ENCODE data around the gene RARB.

RARB gene

DNA sequence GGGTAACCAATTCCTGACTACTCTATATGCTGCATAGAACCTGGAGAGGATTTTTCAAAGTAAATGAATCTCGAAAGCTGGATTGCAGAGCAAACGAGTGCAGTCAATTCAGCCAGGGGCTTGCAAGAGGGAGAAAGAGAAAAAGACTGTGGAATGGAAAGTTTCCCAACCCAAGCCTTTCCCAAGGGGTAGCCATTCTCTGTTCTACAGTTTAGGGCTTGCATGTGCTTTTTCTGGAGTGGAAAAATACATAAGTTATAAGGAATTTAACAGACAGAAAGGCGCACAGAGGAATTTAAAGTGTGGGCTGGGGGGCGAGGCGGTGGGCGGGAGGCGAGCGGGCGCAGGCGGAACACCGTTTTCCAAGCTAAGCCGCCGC lies 511 bp upstream of the RARB start:
- Histone ChIP-seq H3K4me3 (ENCODE audit: insufficient read length, low read depth) (peak overlapping the region; percentile 22), H3K9me3 (ENCODE audit: insufficient read depth, low read length) (no peaks in the 10 kb centered on the region), H3K27me3 (ENCODE audit: insufficient read depth, insufficient read length) (no peaks in the 10 kb centered on the region), H3K9ac (ENCODE audit: insufficient read length, low read depth) (peak overlapping the region; percentile 39), H3K36me3 (ENCODE audit: insufficient read depth, insufficient read length, low read length) (no peaks in the 10 kb centered on the region), H3K4me1 (ENCODE audit: insufficient read depth, insufficient read length) (no peaks in the 10 kb centered on the region)
- no peak for DNase-seq (ENCODE audit: low read depth, low spot score)
- TF ChIP-seq YY1 (IDR thresholded peaks at IDR 0.05; ENCODE audit: insufficient read depth, insufficient read length) (no peak), ZNF274 (IDR thresholded peaks at IDR 0.05; ENCODE audit: low read depth, low read length) (no peak), SUZ12 (IDR thresholded peaks at IDR 0.05; ENCODE audit: extremely low read depth, insufficient read depth, insufficient read length) (no peak)

GRCh38 chr3:25428789-25429335 lies 799 bp downstream of the RARB start:
- no peak for DNase-seq (ENCODE audit: low read depth, low spot score)
- Histone ChIP-seq H3K9ac (ENCODE audit: insufficient read length, low read depth) (no peak overlapping the region), H3K4me3 (ENCODE audit: insufficient read length, low read depth) (peak overlapping the region; percentile 22), H3K36me3 (ENCODE audit: insufficient read depth, insufficient read length, low read length) (no peaks in the 10 kb centered on the region), H3K27me3 (ENCODE audit: insufficient read depth, insufficient read length) (no peaks in the 10 kb centered on the region), H3K9me3 (ENCODE audit: insufficient read depth, low read length) (no peaks in the 10 kb centered on the region), H3K4me1 (ENCODE audit: insufficient read depth, insufficient read length) (no peaks in the 10 kb centered on the region)
- no peak for TF ChIP-seq ZNF274 (IDR thresholded peaks at IDR 0.05; ENCODE audit: low read depth, low read length)
- no peak for TF ChIP-seq SUZ12 (IDR thresholded peaks at IDR 0.05; ENCODE audit: extremely low read depth, insufficient read depth, insufficient read length)
- no peak for TF ChIP-seq YY1 (IDR thresholded peaks at IDR 0.05; ENCODE audit: insufficient read depth, insufficient read length)

DNA sequence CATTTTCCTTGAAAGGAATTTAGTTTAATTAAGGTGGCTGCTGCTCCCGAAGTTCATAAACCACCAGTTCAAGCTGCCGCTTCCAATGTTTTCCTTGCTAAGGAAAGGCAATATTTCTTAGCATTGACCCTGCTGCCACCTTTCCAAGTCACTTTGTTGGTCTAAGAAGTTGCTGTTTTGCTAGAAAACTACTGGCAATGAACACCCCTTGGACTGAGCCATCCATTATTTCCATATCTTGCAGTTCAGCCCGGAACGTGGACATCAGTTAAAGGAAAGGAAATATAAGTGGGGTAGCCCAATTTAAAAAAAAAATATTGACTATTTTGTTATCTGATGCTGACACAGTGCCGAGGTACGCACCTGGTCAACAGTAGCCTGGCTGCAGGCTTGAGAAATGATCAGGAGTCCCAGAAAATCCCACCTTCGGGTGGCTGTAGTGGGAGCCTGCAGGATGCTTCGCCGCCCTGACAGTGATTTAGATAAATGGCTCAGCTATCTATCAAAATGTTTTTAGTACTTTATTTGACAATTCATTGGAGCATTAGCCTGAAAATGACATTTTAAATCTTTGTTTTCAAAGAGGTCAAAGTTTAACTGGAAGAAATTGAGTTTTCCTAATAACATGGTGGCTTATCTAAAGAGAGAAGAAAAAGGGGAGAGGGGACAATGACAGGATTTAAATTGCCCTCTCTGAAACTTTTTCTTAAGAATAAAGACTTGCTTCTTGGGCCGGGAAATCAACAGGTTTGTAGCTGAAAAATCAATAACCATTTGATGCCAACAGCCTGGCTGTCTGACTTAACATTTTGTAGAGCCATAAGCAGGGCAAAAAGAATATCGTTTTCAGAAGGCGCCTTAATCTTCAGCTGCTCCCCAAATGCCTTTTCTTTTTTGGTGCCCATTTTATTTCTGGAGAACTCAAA lies 1.6 kb downstream of the RARB start:
- Histone ChIP-seq H3K9me3 (ENCODE audit: insufficient read depth, low read length) (no peaks in the 10 kb centered on the region), H3K4me1 (ENCODE audit: insufficient read depth, insufficient read length) (no peaks in the 10 kb centered on the region), H3K9ac (ENCODE audit: insufficient read length, low read depth) (no peak overlapping the region), H3K36me3 (ENCODE audit: insufficient read depth, insufficient read length, low read length) (no peaks in the 10 kb centered on the region), H3K4me3 (ENCODE audit: insufficient read length, low read depth) (no peak overlapping the region), H3K27me3 (ENCODE audit: insufficient read depth, insufficient read length) (no peaks in the 10 kb centered on the region)
- TF ChIP-seq SUZ12 (IDR thresholded peaks at IDR 0.05; ENCODE audit: extremely low read depth, insufficient read depth, insufficient read length) (no peak), ZNF274 (IDR thresholded peaks at IDR 0.05; ENCODE audit: low read depth, low read length) (no peak), YY1 (IDR thresholded peaks at IDR 0.05; ENCODE audit: insufficient read depth, insufficient read length) (no peak)
- no peak for DNase-seq (ENCODE audit: low read depth, low spot score)

DNA sequence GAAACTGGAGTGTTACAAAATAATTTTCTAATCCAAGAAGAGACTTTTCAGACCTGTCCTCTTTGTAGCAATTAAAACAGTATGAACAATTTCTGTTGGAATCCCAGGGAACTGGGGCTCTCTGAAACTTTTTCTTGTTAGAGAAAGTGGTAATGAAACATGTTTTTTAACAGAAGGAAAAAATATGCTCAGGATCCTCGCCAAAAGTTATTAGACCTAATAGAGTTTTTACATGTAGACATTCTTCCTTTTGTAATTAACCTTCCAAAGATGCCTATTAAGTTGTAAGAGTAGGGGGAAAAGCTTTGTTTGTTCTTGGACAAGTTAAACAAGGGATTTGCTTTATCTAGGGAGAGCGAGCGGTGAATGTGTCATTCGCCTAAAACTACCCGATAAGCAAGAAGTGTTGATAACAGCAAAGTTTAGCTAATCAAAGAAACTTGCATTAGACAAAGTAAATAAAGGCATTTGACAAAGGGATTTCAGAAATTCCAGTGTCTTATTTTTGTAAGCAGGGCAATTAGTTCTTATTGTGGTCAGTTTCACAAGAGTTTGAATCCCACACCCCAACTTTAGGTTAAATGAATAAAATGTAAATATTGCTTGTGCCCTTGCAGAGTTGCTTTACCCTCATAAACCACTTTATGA lies 2.3 kb downstream of the RARB start:
- Histone ChIP-seq H3K4me1 (ENCODE audit: insufficient read depth, insufficient read length) (no peaks in the 10 kb centered on the region), H3K4me3 (ENCODE audit: insufficient read length, low read depth) (no peak overlapping the region), H3K27me3 (ENCODE audit: insufficient read depth, insufficient read length) (no peaks in the 10 kb centered on the region), H3K9ac (ENCODE audit: insufficient read length, low read depth) (no peak overlapping the region), H3K9me3 (ENCODE audit: insufficient read depth, low read length) (no peaks in the 10 kb centered on the region), H3K36me3 (ENCODE audit: insufficient read depth, insufficient read length, low read length) (no peaks in the 10 kb centered on the region)
- TF ChIP-seq YY1 (IDR thresholded peaks at IDR 0.05; ENCODE audit: insufficient read depth, insufficient read length) (no peak), ZNF274 (IDR thresholded peaks at IDR 0.05; ENCODE audit: low read depth, low read length) (no peak), SUZ12 (IDR thresholded peaks at IDR 0.05; ENCODE audit: extremely low read depth, insufficient read depth, insufficient read length) (no peak)
- DNase-seq (ENCODE audit: low read depth, low spot score) = no peak

- Histone ChIP-seq H3K4me1 (ENCODE audit: insufficient read depth, insufficient read length) (no peaks in the 10 kb centered on the region), H3K27me3 (ENCODE audit: insufficient read depth, insufficient read length) (no peaks in the 10 kb centered on the region), H3K4me3 (ENCODE audit: insufficient read length, low read depth) (no peak overlapping the region), H3K9me3 (ENCODE audit: insufficient read depth, low read length) (no peaks in the 10 kb centered on the region), H3K9ac (ENCODE audit: insufficient read length, low read depth) (no peak overlapping the region), H3K36me3 (ENCODE audit: insufficient read depth, insufficient read length, low read length) (no peaks in the 10 kb centered on the region)
- DNase-seq (ENCODE audit: low read depth, low spot score) = no peak
- TF ChIP-seq ZNF274 (IDR thresholded peaks at IDR 0.05; ENCODE audit: low read depth, low read length) = no peak
- TF ChIP-seq SUZ12 (IDR thresholded peaks at IDR 0.05; ENCODE audit: extremely low read depth, insufficient read depth, insufficient read length) = no peak
- no peak for TF ChIP-seq YY1 (IDR thresholded peaks at IDR 0.05; ENCODE audit: insufficient read depth, insufficient read length)
These were observed 3.1 kb downstream of the RARB start for GRCh38 chr3:25430935-25431770.

- H3K9me3 ChIP-seq (ENCODE audit: insufficient read depth, low read length) = no peaks in the 10 kb centered on the region
- no peak for DNase-seq (ENCODE audit: low read depth, low spot score)
- no peak overlapping the region for H3K4me3 ChIP-seq (ENCODE audit: insufficient read length, low read depth)
- no peak overlapping the region for H3K9ac ChIP-seq (ENCODE audit: insufficient read length, low read depth)
- H3K4me1 ChIP-seq (ENCODE audit: insufficient read depth, insufficient read length) = no peaks in the 10 kb centered on the region
- H3K36me3 ChIP-seq (ENCODE audit: insufficient read depth, insufficient read length, low read length) = no peaks in the 10 kb centered on the region
- H3K27me3 ChIP-seq (ENCODE audit: insufficient read depth, insufficient read length) = no peaks in the 10 kb centered on the region
- TF ChIP-seq ZNF274 (IDR thresholded peaks at IDR 0.05; ENCODE audit: low read depth, low read length) (no peak), SUZ12 (IDR thresholded peaks at IDR 0.05; ENCODE audit: extremely low read depth, insufficient read depth, insufficient read length) (no peak), YY1 (IDR thresholded peaks at IDR 0.05; ENCODE audit: insufficient read depth, insufficient read length) (no peak)
These were observed 4.2 kb downstream of the RARB start for GRCh38 chr3:25432176-25432720.

All from NT2/D1 (cell line).